Suprapubic skin (tissue), 3 donors: ENCODE results near the gene SLC39A5.

Experiments
- POLR2A ChIP-seq, 2 donors: fragments of 450-650 bp; IDR thresholded peaks; one replicate each; pipeline ENCODE4 v1.6.1; 2017; ENCODE audit warnings: antibody characterized with exemption in 2 of 2, mild to moderate bottlenecking in 2 of 2, moderate library complexity in 2 of 2
- TF ChIP-seq, protein P1 (sequence below), 2 donors: fragments of 200-600 bp in 1 of 2; fragments of 450-650 bp in 1 of 2; sonication (generic) in 1 of 2; IDR thresholded peaks; one replicate each; pipeline ENCODE4 v1.5.1; 2016 to 2019; ENCODE audit warnings: antibody characterized with exemption in 2 of 2, mild to moderate bottlenecking in 1 of 2, moderate library complexity in 1 of 2

DNA sequence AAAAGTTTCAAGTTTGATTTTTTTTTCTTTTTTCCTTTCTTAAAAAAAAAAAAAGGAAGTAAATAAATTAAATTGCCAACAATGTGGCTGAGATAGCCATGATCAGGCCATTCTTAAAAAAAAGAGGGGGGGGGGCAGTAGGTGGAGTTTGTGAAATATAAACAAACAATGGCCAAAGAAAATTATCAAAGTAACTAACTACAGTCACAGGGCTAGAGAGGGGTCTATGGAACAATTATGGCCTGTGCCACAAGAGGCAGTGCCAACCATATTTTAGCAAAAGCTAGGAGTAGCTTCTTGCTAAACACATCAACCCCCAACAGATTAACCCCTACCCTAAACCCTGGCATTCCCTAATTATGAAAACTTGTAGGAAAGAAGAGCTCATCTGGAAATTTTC, 24.4 kb upstream of the SLC39A5 start:
- TF ChIP-seq, protein P1, sequence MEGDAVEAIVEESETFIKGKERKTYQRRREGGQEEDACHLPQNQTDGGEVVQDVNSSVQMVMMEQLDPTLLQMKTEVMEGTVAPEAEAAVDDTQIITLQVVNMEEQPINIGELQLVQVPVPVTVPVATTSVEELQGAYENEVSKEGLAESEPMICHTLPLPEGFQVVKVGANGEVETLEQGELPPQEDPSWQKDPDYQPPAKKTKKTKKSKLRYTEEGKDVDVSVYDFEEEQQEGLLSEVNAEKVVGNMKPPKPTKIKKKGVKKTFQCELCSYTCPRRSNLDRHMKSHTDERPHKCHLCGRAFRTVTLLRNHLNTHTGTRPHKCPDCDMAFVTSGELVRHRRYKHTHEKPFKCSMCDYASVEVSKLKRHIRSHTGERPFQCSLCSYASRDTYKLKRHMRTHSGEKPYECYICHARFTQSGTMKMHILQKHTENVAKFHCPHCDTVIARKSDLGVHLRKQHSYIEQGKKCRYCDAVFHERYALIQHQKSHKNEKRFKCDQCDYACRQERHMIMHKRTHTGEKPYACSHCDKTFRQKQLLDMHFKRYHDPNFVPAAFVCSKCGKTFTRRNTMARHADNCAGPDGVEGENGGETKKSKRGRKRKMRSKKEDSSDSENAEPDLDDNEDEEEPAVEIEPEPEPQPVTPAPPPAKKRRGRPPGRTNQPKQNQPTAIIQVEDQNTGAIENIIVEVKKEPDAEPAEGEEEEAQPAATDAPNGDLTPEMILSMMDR (IDR thresholded peaks at IDR 0.05): no peak
- TF ChIP-seq POLR2A (IDR thresholded peaks at IDR 0.05): no peak
